HEK293T (cell line): Measurements from ENCODE around the gene TSPAN17.
A peak's percentile ranks its signal among the peaks of the same experiment; 100 is the strongest.
"Not testable (repeated sequence)": the region's sequence is repeated elsewhere in the genome, so short reads cannot be mapped to it uniquely, and the experiment has no call there.

Source experiments
- CTCF ChIA-PET: fragments of 350-600 bp; formaldehyde crosslinking; extraction: SDS; loops from one replicate; lab custom pipeline; 2021; ENCODE audit warnings: antibody characterized with exemption, inconsistent platforms; lab: Yijun Ruan, JAX
- POLR2A ChIA-PET: fragments of 350-600 bp; formaldehyde crosslinking; extraction: SDS; loops from one replicate; lab custom pipeline; 2020; ENCODE audit warnings: antibody characterized with exemption, inconsistent platforms; lab: Yijun Ruan, JAX
- DNase-seq: peaks from one replicate; pipeline ENCODE4 v3.0.0; 2012; ENCODE audit warnings: mixed read lengths; ENCODE audit errors: extremely low spot score
- ARNT ChIP-seq: fragments of 450-650 bp; IDR thresholded peaks from 2 replicates; pipeline ENCODE4 v1.6.1; 2017; ENCODE audit warnings: mild to moderate bottlenecking
- BHLHE40 ChIP-seq: fragments of 450-650 bp; IDR thresholded peaks from 2 replicates; pipeline ENCODE4 v1.6.1; 2016; ENCODE audit warnings: mild to moderate bottlenecking, moderate library complexity, borderline replicate concordance
- CTBP1 ChIP-seq: fragments of 450-650 bp; IDR thresholded peaks from 2 replicates; pipeline ENCODE4 v1.6.1; 2016; ENCODE audit warnings: borderline replicate concordance
- ELF4 ChIP-seq: fragments of 450-650 bp; IDR thresholded peaks from 2 replicates; pipeline ENCODE4 v1.6.1; 2017; ENCODE audit warnings: antibody characterized with exemption
- FOXA1 ChIP-seq: fragments of 450-650 bp; IDR thresholded peaks from 2 replicates; pipeline ENCODE4 v1.6.1; 2016; ENCODE audit warnings: mild to moderate bottlenecking
- FOXK2 ChIP-seq: fragments of 450-650 bp; IDR thresholded peaks from 2 replicates; pipeline ENCODE4 v1.6.1; 2016; ENCODE audit warnings: mild to moderate bottlenecking
- FOXM1 ChIP-seq: fragments of 450-650 bp; IDR thresholded peaks from 2 replicates; pipeline ENCODE4 v1.6.1; 2017; ENCODE audit warnings: mild to moderate bottlenecking, borderline replicate concordance
- HDGF ChIP-seq: fragments of 450-650 bp; IDR thresholded peaks from 2 replicates; pipeline ENCODE4 v1.6.1; 2017; ENCODE audit warnings: antibody characterized with exemption, borderline replicate concordance
- L3MBTL2 ChIP-seq: fragments of 450-650 bp; conservative IDR thresholded peaks from 2 replicates; pipeline ENCODE4 v1.6.1; 2016; ENCODE audit warnings: mild to moderate bottlenecking
- LEF1 ChIP-seq: fragments of 450-650 bp; IDR thresholded peaks from 2 replicates; pipeline ENCODE4 v1.6.1; 2017; ENCODE audit warnings: mild to moderate bottlenecking, borderline replicate concordance
- NFRKB ChIP-seq: fragments of 450-650 bp; IDR thresholded peaks from 2 replicates; pipeline ENCODE4 v1.6.1; 2016; ENCODE audit warnings: mild to moderate bottlenecking, moderate library complexity
- PKNOX1 ChIP-seq: fragments of 450-650 bp; IDR thresholded peaks from 2 replicates; pipeline ENCODE4 v1.6.1; 2016
- SP1 ChIP-seq: fragments of 450-650 bp; IDR thresholded peaks from 2 replicates; pipeline ENCODE4 v1.6.1; 2017
- SUZ12 ChIP-seq: fragments of 450-650 bp; IDR thresholded peaks from 2 replicates; pipeline ENCODE4 v1.6.1; 2016; ENCODE audit warnings: mild to moderate bottlenecking
- TARDBP ChIP-seq: fragments of 450-650 bp; IDR thresholded peaks from 2 replicates; pipeline ENCODE4 v1.6.1; 2016
- ZNF384 ChIP-seq: fragments of 450-650 bp; IDR thresholded peaks from 2 replicates; pipeline ENCODE4 v1.6.1; 2016

The TSPAN17 gene

GRCh38 chr5:176694146-176694545 lies 46.9 kb downstream of the TSPAN17 start:
- CTCF ChIA-PET: interaction anchor here (0.6 to 4.3 kb wide), 2 partner anchors 14 to 34 kb away, joined by 3 to 27 read pairs; no protein-coding TSS in a partner anchor
- TF ChIP-seq LEF1 (no peak), FOXK2 (no peak)
- DNase-seq: no peak
- POLR2A ChIA-PET: no interaction called here

- DNase-seq: no peak
- CTCF ChIA-PET: interaction anchor here (4.3 kb wide), 1 partner anchor 34 kb away, joined by 27 read pairs; no protein-coding TSS in a partner anchor
- POLR2A ChIA-PET: no interaction called here
- TF ChIP-seq FOXK2: no peak
Observed at GRCh38 chr5:176694631-176695030, 47.3 kb downstream of the TSPAN17 start.

- POLR2A ChIA-PET: no interaction called here
- CTCF ChIA-PET: interaction anchor here (4.3 kb wide), 1 partner anchor 35 kb away, joined by 27 read pairs; no protein-coding TSS in a partner anchor
- DNase-seq: no peak
- TF ChIP-seq FOXK2: no peak
- TF ChIP-seq CTBP1: no peak
Observed at GRCh38 chr5:176695073-176695472, 47.8 kb downstream of the TSPAN17 start.

- TF ChIP-seq FOXM1: no peak
- TF ChIP-seq NFRKB: no peak
- TF ChIP-seq PKNOX1: no peak
- no peak for TF ChIP-seq ELF4
- no peak for TF ChIP-seq ZNF384
- no peak for TF ChIP-seq BHLHE40
- no peak for TF ChIP-seq SUZ12
- no peak for TF ChIP-seq CTBP1
- no peak for TF ChIP-seq L3MBTL2
- no peak for TF ChIP-seq FOXA1
- no peak for TF ChIP-seq SP1
- no peak for TF ChIP-seq LEF1
- TF ChIP-seq ARNT: no peak
- TF ChIP-seq HDGF: no peak
- no peak for TF ChIP-seq TARDBP
- TF ChIP-seq FOXK2: no peak
- CTCF ChIA-PET: interaction anchor here (2.5 kb wide), 1 partner anchor 37 kb away, joined by 9 read pairs; no protein-coding TSS in a partner anchor
- POLR2A ChIA-PET: no interaction called here
- DNase-seq: no peak
Observed at GRCh38 chr5:176697267-176697933, 50.1 kb downstream of the TSPAN17 start.

- ChIA-PET CTCF (interaction anchor here (2.5 kb wide), 1 partner anchor 37 kb away, joined by 9 read pairs; no protein-coding TSS in a partner anchor), POLR2A (no interaction called here)
Observed at GRCh38 chr5:176697934-176698538, 50.8 kb downstream of the TSPAN17 start.

GRCh38 chr5:176699446-176699845 lies 52.2 kb downstream of the TSPAN17 start:
- DNase-seq, POLR2A ChIA-PET: not testable (repeated sequence)
- CTCF ChIA-PET: interaction anchor here (1.3 to 2.5 kb wide), 3 partner anchors 39 to 258 kb away, joined by 3 to 9 read pairs (median 4); no protein-coding TSS in a partner anchor

More at GRCh38 chr5:176697934-176698538, 50.8 kb downstream of the TSPAN17 start:
- DNase-seq: no peak
- no peak for TF ChIP-seq ARNT
- no peak for TF ChIP-seq NFRKB
- no peak for TF ChIP-seq ELF4
- no peak for TF ChIP-seq CTBP1
- no peak for TF ChIP-seq HDGF
- no peak for TF ChIP-seq L3MBTL2
- TF ChIP-seq LEF1: no peak
- no peak for TF ChIP-seq FOXK2
- TF ChIP-seq BHLHE40: no peak
- no peak for TF ChIP-seq FOXM1

- DNase-seq: peak; percentile 53
- TF ChIP-seq PKNOX1 (peak; percentile 35; the same call in 1 of the 2 replicates), TARDBP (no peak)
- ChIA-PET CTCF (interaction anchor here (0.6 to 3.7 kb wide), 6 partner anchors 16 to 412 kb away, joined by 3 to 16 read pairs (median 4); no protein-coding TSS in a partner anchor), POLR2A (no interaction called here)
Observed at GRCh38 chr5:176700239-176700847, 53.1 kb downstream of the TSPAN17 start.
